Measurements from ENCODE around the gene POLG.

POLG gene

GRCh38 chr15:89334510-89335297, at the start of gene POLG:
Gene POLG (minus strand): TSS chr15:89334824. CDS start chr15:89333754, 1,070 bp downstream.
- peak; percentile 98 for DNase-seq

- DNase-seq, result no peak
Observed at GRCh38 chr15:89384176-89384604, 49.6 kb upstream of the POLG start.

- DNase-seq, result no peak
Observed at GRCh38 chr15:89383365-89384175, 48.9 kb upstream of the POLG start.

- no peak for DNase-seq
Observed at GRCh38 chr15:89381888-89382686, 47.5 kb upstream of the POLG start.

- DNase-seq, result no peak
Observed at GRCh38 chr15:89381331-89381730, 46.7 kb upstream of the POLG start.

- DNase-seq, result no peak
Observed at GRCh38 chr15:89379818-89380217, 45.2 kb upstream of the POLG start.

GRCh38 chr15:89379251-89379695, 44.6 kb upstream of the POLG start:
- no peak for DNase-seq

GRCh38 chr15:89378296-89379151, 43.9 kb upstream of the POLG start:
- DNase-seq, result no peak

GRCh38 chr15:89377842-89378295, 43.2 kb upstream of the POLG start:
- no peak for DNase-seq

GRCh38 chr15:89377024-89377841, 42.6 kb upstream of the POLG start:
- DNase-seq, result no peak

- DNase-seq, result no peak
Observed at GRCh38 chr15:89376388-89376787, 41.8 kb upstream of the POLG start.

- DNase-seq, result no peak
Observed at GRCh38 chr15:89375093-89376005, 40.7 kb upstream of the POLG start.

- DNase-seq, result no peak
Observed at GRCh38 chr15:89374086-89374981, 39.7 kb upstream of the POLG start.

GRCh38 chr15:89372069-89372935, 37.7 kb upstream of the POLG start:
- DNase-seq, result no peak

GRCh38 chr15:89371228-89372044, 36.8 kb upstream of the POLG start:
- DNase-seq, result no peak

- no peak for DNase-seq
Observed at GRCh38 chr15:89370978-89371227, 36.3 kb upstream of the POLG start.
